ENCODE results near the gene PRTFDC1.
"Not testable (repeated sequence)": the region's sequence is repeated elsewhere in the genome, so short reads cannot be mapped to it uniquely, and the experiment has no call there.

The PRTFDC1 gene

GRCh38 chr10:24929056-24929544 is 23.3 kb downstream of the PRTFDC1 start:
- DNase-seq, result no peak

- no peak for DNase-seq
Measured at GRCh38 chr10:24928163-24928562, 24.2 kb downstream of the PRTFDC1 start.

GRCh38 chr10:24926557-24926956 is 25.8 kb downstream of the PRTFDC1 start:
- DNase-seq, result no peak

GRCh38 chr10:24925799-24926198 is 26.6 kb downstream of the PRTFDC1 start:
- DNase-seq, result no peak

- not testable (repeated sequence) for DNase-seq
Measured at GRCh38 chr10:24924483-24924882, 27.9 kb downstream of the PRTFDC1 start.

- DNase-seq, result not testable (repeated sequence)
Measured at GRCh38 chr10:24922222-24922868, 30.1 kb downstream of the PRTFDC1 start.

- no peak for DNase-seq
Measured at GRCh38 chr10:24920907-24921881, 31.2 kb downstream of the PRTFDC1 start.

GRCh38 chr10:24920192-24920591 is 32.2 kb downstream of the PRTFDC1 start:
- DNase-seq, result not testable (repeated sequence)

GRCh38 chr10:24919629-24920028 is 32.8 kb downstream of the PRTFDC1 start:
- DNase-seq, result not testable (repeated sequence)

GRCh38 chr10:24917979-24918378 is 34.4 kb downstream of the PRTFDC1 start:
- no peak for DNase-seq

- DNase-seq, result no peak
Measured at GRCh38 chr10:24917493-24917892, 34.9 kb downstream of the PRTFDC1 start.

GRCh38 chr10:24916365-24916764 is 36.0 kb downstream of the PRTFDC1 start:
- DNase-seq, result no peak

GRCh38 chr10:24915304-24915703 is 37.1 kb downstream of the PRTFDC1 start:
- no peak for DNase-seq

GRCh38 chr10:24914148-24914547 is 38.3 kb downstream of the PRTFDC1 start:
- DNase-seq, result no peak

GRCh38 chr10:24912215-24912614 is 40.2 kb downstream of the PRTFDC1 start:
- DNase-seq, result no peak

GRCh38 chr10:24911029-24911428 is 41.4 kb downstream of the PRTFDC1 start:
- no peak for DNase-seq

GRCh38 chr10:24910574-24910973 is 41.8 kb downstream of the PRTFDC1 start:
- DNase-seq, result no peak

GRCh38 chr10:24908793-24909423 is 43.5 kb downstream of the PRTFDC1 start:
- no peak for DNase-seq

GRCh38 chr10:24907956-24908355 is 44.5 kb downstream of the PRTFDC1 start:
- no peak for DNase-seq

- DNase-seq, result no peak
Measured at GRCh38 chr10:24906372-24906771, 46.0 kb downstream of the PRTFDC1 start.

GRCh38 chr10:24904824-24905223 is 47.6 kb downstream of the PRTFDC1 start:
- no peak for DNase-seq

GRCh38 chr10:24902400-24902728 is 50.0 kb downstream of the PRTFDC1 start:
- no peak for DNase-seq

GRCh38 chr10:24901686-24902399 is 50.6 kb downstream of the PRTFDC1 start:
- no peak for DNase-seq
